GM12878 (cell line): ENCODE measurements around the gene TRMT1. TPM values are rescaled to one million over a fixed set of nuclear protein-coding genes. Genes with fewer than 3 reads are reported as not detected.

ENCODE experiments used
- ATF7 ChIP-seq: fragments of 450-650 bp; IDR thresholded peaks from 2 replicates; pipeline ENCODE4 v1.6.1; 2016; ENCODE audit warnings: low read depth, mild to moderate bottlenecking
- CBX3 ChIP-seq: fragments of 200-600 bp; sonication (generic); IDR thresholded peaks from 2 replicates; pipeline ENCODE4 v1.6.1; 2016; ENCODE audit warnings: low read depth, borderline replicate concordance
- CHD4 ChIP-seq: fragments of 200-600 bp; sonication (generic); IDR thresholded peaks from 2 replicates; pipeline ENCODE4 v1.6.1; 2016; ENCODE audit warnings: mild to moderate bottlenecking
- E2F4 ChIP-seq: IDR thresholded peaks from 2 replicates; pipeline ENCODE4 v1.6.1; 2012; ENCODE audit warnings: low read depth, low read length, improper control_type of control experiment
- ELK1 ChIP-seq: IDR thresholded peaks from 2 replicates; pipeline ENCODE4 v1.6.1; 2012; ENCODE audit warnings: low read depth, low read length, improper control_type of control experiment
- EZH2 ChIP-seq: IDR thresholded peaks from 2 replicates; pipeline ENCODE4 v1.6.1; 2012; ENCODE audit warnings: low read depth, mild to moderate bottlenecking, control low read depth, inconsistent platforms, low read length, borderline replicate concordance; ENCODE audit not compliant: control insufficient read depth
- FOXM1 ChIP-seq: IDR thresholded peaks from 2 replicates; pipeline ENCODE4 v1.6.1; 2012; ENCODE audit warnings: low read depth, mild to moderate bottlenecking, inconsistent platforms, low read length, moderate library complexity
- KLF5 ChIP-seq: fragments of 450-650 bp; IDR thresholded peaks from 2 replicates; pipeline ENCODE4 v1.6.1; 2014; ENCODE audit warnings: mild to moderate bottlenecking; ENCODE audit not compliant: partially characterized antibody
- MXI1 ChIP-seq: fragments of 150-350 bp; IDR thresholded peaks from 2 replicates; pipeline ENCODE4 v1.6.1; 2011; ENCODE audit warnings: low read depth, mild to moderate bottlenecking, inconsistent platforms, low read length, improper control_type of control experiment
- NFYA ChIP-seq: IDR thresholded peaks from 2 replicates; pipeline ENCODE4 v1.6.1; 2011; ENCODE audit warnings: low read depth, mild to moderate bottlenecking, low read length, improper control_type of control experiment, borderline replicate concordance
- NKRF ChIP-seq: fragments of 450-650 bp; conservative IDR thresholded peaks from 2 replicates; pipeline ENCODE4 v1.6.1; 2017; ENCODE audit warnings: mild to moderate bottlenecking, moderate library complexity
- POLR2AphosphoS2 ChIP-seq: IDR thresholded peaks from 2 replicates; pipeline ENCODE4 v1.6.1; 2011; ENCODE audit warnings: low read depth, mild to moderate bottlenecking, low read length, improper control_type of control experiment, moderate library complexity
- POLR2AphosphoS5 ChIP-seq: IDR thresholded peaks from 2 replicates; pipeline ENCODE4 v1.6.1; 2011; ENCODE audit warnings: mild to moderate bottlenecking, low read length, inconsistent platforms
- RAD21 ChIP-seq: IDR thresholded peaks from 2 replicates; pipeline ENCODE4 v1.6.1; 2011; ENCODE audit warnings: mild to moderate bottlenecking, low read depth, low read length, moderate library complexity; ENCODE audit not compliant: insufficient read depth
- SUPT20H ChIP-seq: IDR thresholded peaks from 2 replicates; pipeline ENCODE4 v1.6.1; 2011; ENCODE audit warnings: low read depth, mild to moderate bottlenecking, low read length, moderate library complexity, borderline replicate concordance; ENCODE audit not compliant: control insufficient read depth
- TAF1 ChIP-seq: IDR thresholded peaks from 2 replicates; pipeline ENCODE4 v1.6.1; 2011; ENCODE audit warnings: mild to moderate bottlenecking, low read depth, low read length, borderline replicate concordance
- TARDBP ChIP-seq: IDR thresholded peaks from 2 replicates; pipeline ENCODE4 v1.6.1; 2016; ENCODE audit warnings: borderline replicate concordance
- TCF12 ChIP-seq: IDR thresholded peaks from 2 replicates; pipeline ENCODE4 v1.6.1; 2011; ENCODE audit warnings: low read depth, mild to moderate bottlenecking, low read length
- TCF3 ChIP-seq: IDR thresholded peaks from 2 replicates; pipeline ENCODE4 v1.6.1; 2012; ENCODE audit warnings: low read depth, mild to moderate bottlenecking, low read length, borderline replicate concordance; ENCODE audit not compliant: insufficient read depth
- TCF7 ChIP-seq: IDR thresholded peaks from 2 replicates; pipeline ENCODE4 v1.6.1; 2014; ENCODE audit warnings: antibody characterized with exemption, borderline replicate concordance
- YY1 ChIP-seq: IDR thresholded peaks from 2 replicates; pipeline ENCODE4 v1.6.1; 2011; ENCODE audit warnings: low read depth, mild to moderate bottlenecking, low read length
- ZBED1 ChIP-seq: IDR thresholded peaks from 2 replicates; pipeline ENCODE4 v1.6.1; 2016; ENCODE audit warnings: borderline replicate concordance
- ZSCAN29 ChIP-seq: fragments of 450-650 bp; IDR thresholded peaks from 2 replicates; pipeline ENCODE4 v1.6.1; 2017; ENCODE audit warnings: mild to moderate bottlenecking, moderate library complexity
- polyA plus RNA-seq, 11 experiments: library from polyadenylated mRNA; depleted of rRNA in 4 of 11; unstranded in 6 of 11; stranded (reverse) in 5 of 11; fragments of >200 nt; fragmentation: Nextera tagmentation in 4 of 11; fragmentation: Illumina TruSeq in 1 of 11; extraction: Ambion mirVana in 4 of 11; extraction: Trizol in 1 of 11; gene quantifications; 1 replicate in 1 of 11; 2 replicates in 10 of 11; pipeline versions ENCODE4 v1.2.1 to v1.2.3, GENCODE V29; 2011 to 2016; ENCODE audit warnings: inconsistent platforms in 2 of 11, missing spikeins in 2 of 11, low read depth in 1 of 11
- total RNA-seq, 4 experiments: library from RNA; depleted of rRNA in 3 of 4; stranded (reverse); fragments of >200 nt in 3 of 4; fragmentation: Illumina TruSeq in 1 of 4; extraction: Trizol in 1 of 4; gene quantifications; 2 replicates each; pipeline versions ENCODE4 v1.2.1 to v1.2.3, GENCODE V29; 2013 to 2021

TRMT1 gene
- total and polyA plus RNA-seq, 10 of the 15 experiments (the other 5 are each of a cell fraction or from before 2014, with no cell fraction given): 3.4 to 68.8 (median 34.8) TPM

GRCh38 chr19:13155472-13156359 is 39.2 kb upstream of the TRMT1 start (continued):
- TF ChIP-seq ATF7 (peak; percentile 9; the same call in 1 of the 2 replicates), CHD4 (no peak), TCF7 (0 out of 2 replicates have a peak, but pooled peaks have one; percentile 63), MXI1 (no peak), ELK1 (peak; percentile 72), E2F4 (0 out of 2 replicates have a peak, but pooled peaks have one; percentile 42), KLF5 (no peak), NFYA (no peak), TARDBP (peak; percentile 61; the same call in 1 of the 2 replicates), TAF1 (0 out of 2 replicates have a peak, but pooled peaks have one; percentile 40), POLR2AphosphoS5 (no peak; the same call in 1 of the 2 replicates), POLR2AphosphoS2 (peak; percentile 48), RAD21 (no peak), ZBED1 (peak; percentile 64; the same call in 1 of the 2 replicates), NKRF (no peak; the same call in 1 of the 2 replicates), FOXM1 (no peak), YY1 (peak; percentile 33), TCF12 (peak; percentile 75; the same call in 1 of the 2 replicates), ZSCAN29 (0 out of 2 replicates have a peak, but pooled peaks have one; percentile 35), EZH2 (no peak), SUPT20H (no peak), CBX3 (no peak), TCF3 (peak; percentile 87)
